Measurements from ENCODE around the gene IL27RA.

DNA sequence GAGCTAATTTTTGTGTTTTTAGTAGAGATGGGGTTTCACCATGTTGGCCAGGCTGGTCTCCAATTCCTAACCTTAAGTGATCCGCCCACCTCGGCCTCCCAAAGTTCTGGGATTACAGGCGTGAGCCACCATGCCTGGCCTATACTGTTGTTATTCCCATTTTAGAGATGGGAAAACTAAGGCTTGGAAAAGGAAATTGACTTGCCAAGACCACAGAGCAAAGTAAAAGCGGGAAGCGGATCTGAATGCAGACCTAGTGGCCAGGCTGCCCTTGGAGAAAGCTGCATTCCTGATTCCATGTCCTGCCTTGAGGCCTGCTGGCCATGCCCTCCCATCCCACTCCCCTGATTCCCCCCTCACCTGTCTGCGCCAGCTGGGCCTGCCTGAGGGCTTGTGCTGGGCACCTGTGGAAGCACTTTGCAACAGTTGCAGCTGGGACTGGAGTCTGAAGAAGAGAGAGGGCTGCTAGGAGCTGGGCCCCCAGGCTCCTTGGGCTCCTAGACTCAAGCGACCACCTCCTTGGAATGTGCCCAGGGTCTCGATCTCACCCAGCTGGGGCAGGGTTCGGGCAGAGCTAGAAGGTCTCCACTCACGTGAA lies 24.6 kb downstream of the IL27RA start:
- TF ChIP-seq, protein P1, sequence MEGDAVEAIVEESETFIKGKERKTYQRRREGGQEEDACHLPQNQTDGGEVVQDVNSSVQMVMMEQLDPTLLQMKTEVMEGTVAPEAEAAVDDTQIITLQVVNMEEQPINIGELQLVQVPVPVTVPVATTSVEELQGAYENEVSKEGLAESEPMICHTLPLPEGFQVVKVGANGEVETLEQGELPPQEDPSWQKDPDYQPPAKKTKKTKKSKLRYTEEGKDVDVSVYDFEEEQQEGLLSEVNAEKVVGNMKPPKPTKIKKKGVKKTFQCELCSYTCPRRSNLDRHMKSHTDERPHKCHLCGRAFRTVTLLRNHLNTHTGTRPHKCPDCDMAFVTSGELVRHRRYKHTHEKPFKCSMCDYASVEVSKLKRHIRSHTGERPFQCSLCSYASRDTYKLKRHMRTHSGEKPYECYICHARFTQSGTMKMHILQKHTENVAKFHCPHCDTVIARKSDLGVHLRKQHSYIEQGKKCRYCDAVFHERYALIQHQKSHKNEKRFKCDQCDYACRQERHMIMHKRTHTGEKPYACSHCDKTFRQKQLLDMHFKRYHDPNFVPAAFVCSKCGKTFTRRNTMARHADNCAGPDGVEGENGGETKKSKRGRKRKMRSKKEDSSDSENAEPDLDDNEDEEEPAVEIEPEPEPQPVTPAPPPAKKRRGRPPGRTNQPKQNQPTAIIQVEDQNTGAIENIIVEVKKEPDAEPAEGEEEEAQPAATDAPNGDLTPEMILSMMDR (conservative IDR thresholded peaks at IDR 0.05; ENCODE audit: low read length): no peak
- no peak for TF ChIP-seq EZH2phosphoT487 (IDR thresholded peaks at IDR 0.05; ENCODE audit: borderline replicate concordance)
